OCI-LY1 (cell line): ENCODE measurements around the gene PCSK7.

Experiments
- CTCF ChIP-seq: fragments of 200-600 bp; sonication (generic), shearing (Covaris generic); IDR thresholded peaks from 2 replicates; pipeline ENCODE4 v1.5.1; 2017; ENCODE audit warnings: mild to moderate bottlenecking, antibody characterized with exemption, low read length, moderate library complexity, mixed read lengths
- EZH2 ChIP-seq: fragments of 200-600 bp; sonication (generic), shearing (Covaris generic); IDR thresholded peaks from 2 replicates; pipeline ENCODE4 v1.8.0; 2017; ENCODE audit warnings: borderline replicate concordance, mixed run types, mild to moderate bottlenecking, antibody characterized with exemption, low read length, moderate library complexity, mixed read lengths

- TF ChIP-seq CTCF, result no peak
- TF ChIP-seq EZH2, result no peak
Measured at GRCh38 chr11:117193130-117194020, 38.5 kb downstream of the PCSK7 start.
